Measurements from ENCODE around the gene RALGAPA1. TPM values are rescaled to one million over a fixed set of nuclear protein-coding genes. Genes with fewer than 3 reads are reported as not detected.

The RALGAPA1 gene
- total and polyA plus RNA-seq, 2 of the 13 experiments (the other 11 are each of a cell fraction or from before 2014, with no cell fraction given) = 65.0 to 89.2 TPM

DNA sequence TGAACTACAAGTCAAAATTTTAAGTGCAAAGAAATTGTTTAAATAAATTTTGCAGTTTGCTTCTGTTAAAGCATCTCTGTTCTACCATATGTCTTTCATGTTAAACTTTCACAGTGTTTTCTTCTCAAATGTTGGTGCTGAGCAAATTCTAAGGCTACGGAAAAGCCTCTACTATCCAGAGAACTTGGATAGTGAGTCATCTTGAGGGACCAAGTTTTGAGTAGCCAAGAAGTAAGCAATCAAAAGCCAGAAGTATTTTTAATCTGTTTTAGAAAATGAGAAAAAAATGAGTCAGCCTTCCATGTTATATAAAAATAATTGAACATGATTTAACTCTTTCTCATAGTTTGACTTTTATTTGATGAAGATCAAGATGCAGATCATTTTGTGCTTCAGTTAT is 20.4 kb upstream of the RALGAPA1 start (continued):
- TF ChIP-seq, protein P1, sequence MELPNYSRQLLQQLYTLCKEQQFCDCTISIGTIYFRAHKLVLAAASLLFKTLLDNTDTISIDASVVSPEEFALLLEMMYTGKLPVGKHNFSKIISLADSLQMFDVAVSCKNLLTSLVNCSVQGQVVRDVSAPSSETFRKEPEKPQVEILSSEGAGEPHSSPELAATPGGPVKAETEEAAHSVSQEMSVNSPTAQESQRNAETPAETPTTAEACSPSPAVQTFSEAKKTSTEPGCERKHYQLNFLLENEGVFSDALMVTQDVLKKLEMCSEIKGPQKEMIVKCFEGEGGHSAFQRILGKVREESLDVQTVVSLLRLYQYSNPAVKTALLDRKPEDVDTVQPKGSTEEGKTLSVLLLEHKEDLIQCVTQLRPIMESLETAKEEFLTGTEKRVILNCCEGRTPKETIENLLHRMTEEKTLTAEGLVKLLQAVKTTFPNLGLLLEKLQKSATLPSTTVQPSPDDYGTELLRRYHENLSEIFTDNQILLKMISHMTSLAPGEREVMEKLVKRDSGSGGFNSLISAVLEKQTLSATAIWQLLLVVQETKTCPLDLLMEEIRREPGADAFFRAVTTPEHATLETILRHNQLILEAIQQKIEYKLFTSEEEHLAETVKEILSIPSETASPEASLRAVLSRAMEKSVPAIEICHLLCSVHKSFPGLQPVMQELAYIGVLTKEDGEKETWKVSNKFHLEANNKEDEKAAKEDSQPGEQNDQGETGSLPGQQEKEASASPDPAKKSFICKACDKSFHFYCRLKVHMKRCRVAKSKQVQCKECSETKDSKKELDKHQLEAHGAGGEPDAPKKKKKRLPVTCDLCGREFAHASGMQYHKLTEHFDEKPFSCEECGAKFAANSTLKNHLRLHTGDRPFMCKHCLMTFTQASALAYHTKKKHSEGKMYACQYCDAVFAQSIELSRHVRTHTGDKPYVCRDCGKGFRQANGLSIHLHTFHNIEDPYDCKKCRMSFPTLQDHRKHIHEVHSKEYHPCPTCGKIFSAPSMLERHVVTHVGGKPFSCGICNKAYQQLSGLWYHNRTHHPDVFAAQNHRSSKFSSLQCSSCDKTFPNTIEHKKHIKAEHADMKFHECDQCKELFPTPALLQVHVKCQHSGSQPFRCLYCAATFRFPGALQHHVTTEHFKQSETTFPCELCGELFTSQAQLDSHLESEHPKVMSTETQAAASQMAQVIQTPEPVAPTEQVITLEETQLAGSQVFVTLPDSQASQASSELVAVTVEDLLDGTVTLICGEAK (IDR thresholded peaks at IDR 0.05) = no peak
- TF ChIP-seq, protein P1 (CRISPR knock-in tag; IDR thresholded peaks at IDR 0.05) = no peak
- TF ChIP-seq ZNF205 (CRISPR knock-in tag; IDR thresholded peaks at IDR 0.05) = no peak
- TF ChIP-seq ZNF552 (CRISPR knock-in tag; IDR thresholded peaks at IDR 0.05; ENCODE audit: borderline replicate concordance) = no peak
- no peak for TF ChIP-seq TARDBP (CRISPR knock-in tag; IDR thresholded peaks at IDR 0.05)
- TF ChIP-seq ZNF329 (CRISPR knock-in tag; IDR thresholded peaks at IDR 0.05; ENCODE audit: low read depth) = no peak
- TF ChIP-seq, protein P2, sequence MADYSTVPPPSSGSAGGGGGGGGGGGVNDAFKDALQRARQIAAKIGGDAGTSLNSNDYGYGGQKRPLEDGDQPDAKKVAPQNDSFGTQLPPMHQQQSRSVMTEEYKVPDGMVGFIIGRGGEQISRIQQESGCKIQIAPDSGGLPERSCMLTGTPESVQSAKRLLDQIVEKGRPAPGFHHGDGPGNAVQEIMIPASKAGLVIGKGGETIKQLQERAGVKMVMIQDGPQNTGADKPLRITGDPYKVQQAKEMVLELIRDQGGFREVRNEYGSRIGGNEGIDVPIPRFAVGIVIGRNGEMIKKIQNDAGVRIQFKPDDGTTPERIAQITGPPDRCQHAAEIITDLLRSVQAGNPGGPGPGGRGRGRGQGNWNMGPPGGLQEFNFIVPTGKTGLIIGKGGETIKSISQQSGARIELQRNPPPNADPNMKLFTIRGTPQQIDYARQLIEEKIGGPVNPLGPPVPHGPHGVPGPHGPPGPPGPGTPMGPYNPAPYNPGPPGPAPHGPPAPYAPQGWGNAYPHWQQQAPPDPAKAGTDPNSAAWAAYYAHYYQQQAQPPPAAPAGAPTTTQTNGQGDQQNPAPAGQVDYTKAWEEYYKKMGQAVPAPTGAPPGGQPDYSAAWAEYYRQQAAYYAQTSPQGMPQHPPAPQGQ (CRISPR knock-in tag; IDR thresholded peaks at IDR 0.05; ENCODE audit: borderline replicate concordance) = no peak
- no peak for TF ChIP-seq SIX4 (CRISPR knock-in tag; IDR thresholded peaks at IDR 0.05)
- no peak for TF ChIP-seq HOXD1 (CRISPR knock-in tag; IDR thresholded peaks at IDR 0.05)
- TF ChIP-seq ZNF766 (CRISPR knock-in tag; IDR thresholded peaks at IDR 0.05; ENCODE audit: borderline replicate concordance) = no peak
- TF ChIP-seq CEBPB (IDR thresholded peaks at IDR 0.05; ENCODE audit: borderline replicate concordance, low read depth, low read length) = no peak
